NCI-H526 treated with DMSO at 0.1 percent for 48 hours (cell line): ENCODE data around the gene FGFR3.

Experiments
- DNase-seq: peaks from one replicate; lab custom pipeline; 2025; lab: John Stamatoyannopoulos, UW

FGFR3 gene

DNA sequence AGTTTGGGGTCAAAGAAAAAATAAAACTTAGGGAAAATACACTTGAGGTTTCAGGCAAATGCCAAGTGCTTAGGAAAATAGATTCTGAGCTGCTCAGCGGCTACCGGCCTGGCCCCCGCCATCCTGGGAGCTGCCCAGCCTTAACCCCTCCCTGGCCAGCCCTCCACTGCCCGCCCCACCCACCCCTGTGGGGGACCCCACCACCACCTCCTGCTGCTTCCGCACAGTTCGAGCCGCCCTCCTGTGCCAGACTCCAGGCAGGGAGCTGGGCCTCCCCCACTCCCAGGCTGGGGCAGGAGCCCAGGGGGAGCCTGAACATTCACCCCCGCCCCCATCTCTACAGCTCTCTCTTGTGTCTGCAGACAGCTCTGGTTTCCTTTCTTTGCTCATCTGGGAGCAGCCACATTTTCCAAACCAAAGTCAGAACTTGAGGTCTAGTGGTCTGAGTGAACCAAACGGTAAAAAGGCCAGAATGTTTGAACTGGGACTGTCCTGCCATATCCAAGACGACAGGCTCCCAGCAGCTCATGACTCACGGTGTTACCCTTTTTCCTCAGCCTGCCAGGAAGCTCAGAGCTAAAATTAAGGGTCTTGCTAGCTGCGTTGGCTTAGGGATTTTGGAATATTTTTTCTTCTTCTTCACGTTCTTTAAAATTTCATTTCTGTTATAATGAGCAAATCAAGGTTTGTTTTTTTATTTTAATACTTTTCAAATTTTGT lies 4.7 kb upstream of the FGFR3 start:
- DNase-seq = no peak

- no peak for DNase-seq
Measured at GRCh38 chr4:1789552-1789951, 3.5 kb upstream of the FGFR3 start.

- DNase-seq = no peak
Measured at GRCh38 chr4:1790005-1790404, 3.1 kb upstream of the FGFR3 start.

DNA sequence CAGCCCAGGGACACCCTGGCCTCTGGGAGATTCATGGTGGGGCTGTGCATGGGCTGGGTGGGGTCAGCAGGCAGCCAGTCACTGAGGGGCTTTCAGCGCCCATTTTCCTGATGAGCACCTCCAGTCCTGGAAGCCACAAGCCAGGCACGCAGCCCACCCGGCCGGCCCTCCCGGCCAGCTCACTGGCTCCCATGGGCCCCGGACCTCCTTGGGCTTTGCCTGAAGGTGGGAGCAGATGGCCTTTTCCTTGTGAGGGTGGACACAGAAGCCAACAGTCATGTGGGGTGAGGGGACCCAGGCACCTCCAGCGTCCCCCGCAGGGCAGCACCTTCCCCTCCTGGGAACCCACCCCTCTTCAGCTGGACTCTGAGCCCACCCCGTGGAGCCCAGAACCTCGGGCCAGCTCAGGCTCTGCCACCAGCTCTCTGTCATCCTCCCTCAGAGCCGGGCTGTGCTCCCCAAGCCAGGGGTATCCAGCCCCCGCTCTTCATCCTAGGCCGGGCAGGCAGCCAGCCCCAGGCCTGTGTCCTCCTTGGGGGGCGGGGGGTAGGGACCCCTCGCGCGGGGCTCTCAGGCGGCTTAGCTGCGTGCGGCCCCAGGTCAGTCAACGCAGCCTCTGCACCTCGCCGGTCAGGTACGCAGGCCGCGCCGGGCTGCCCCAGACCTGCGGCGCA lies 798 bp upstream of the FGFR3 start:
- DNase-seq = no peak

DNA sequence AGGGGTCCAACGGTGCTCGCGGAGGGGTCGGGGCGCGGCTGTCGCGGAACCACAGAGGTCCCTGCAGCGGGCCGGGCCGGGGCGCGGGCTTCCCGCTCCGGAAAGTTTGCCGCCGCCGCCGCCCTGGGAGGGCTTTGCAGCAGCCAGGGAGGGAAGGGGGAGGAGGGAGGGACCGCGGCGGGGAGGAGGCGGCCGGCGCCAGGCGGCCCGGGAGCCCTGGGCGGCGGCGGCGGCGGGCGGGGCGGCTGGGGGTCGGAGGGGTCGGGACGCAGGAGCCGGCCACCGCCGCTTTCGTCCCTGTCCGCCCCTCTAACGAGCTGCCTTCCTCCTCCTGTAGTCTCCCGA lies 375 bp downstream of the FGFR3 start:
- no peak for DNase-seq

GRCh38 chr4:1793940-1794808 lies 1.1 kb downstream of the FGFR3 start:
- no peak for DNase-seq

DNA sequence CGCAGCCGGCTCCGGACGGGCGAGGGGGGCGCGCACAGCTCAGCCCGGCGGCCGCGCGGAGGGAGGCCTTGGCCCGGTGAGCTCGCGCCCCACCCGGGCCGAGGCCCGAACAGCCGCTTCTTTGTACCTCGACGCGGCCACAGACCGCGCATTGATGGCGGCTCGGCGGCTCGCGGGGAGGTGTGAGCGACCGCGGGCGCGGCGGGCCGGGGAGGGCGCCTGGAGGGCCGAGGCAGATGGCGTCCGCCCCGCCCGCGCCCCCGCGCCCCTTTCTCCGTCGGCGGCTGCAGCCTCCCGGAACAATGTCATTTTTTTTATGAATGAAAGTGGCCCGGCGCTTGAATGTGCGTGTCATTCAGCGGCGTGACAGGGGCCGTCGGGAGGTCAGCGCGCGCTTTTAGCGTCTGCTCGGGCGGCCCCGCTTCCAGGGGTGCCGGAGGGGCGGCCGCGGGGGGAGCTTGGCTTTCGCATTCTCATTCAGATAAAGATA lies 1.8 kb downstream of the FGFR3 start:
- DNase-seq = no peak

- DNase-seq = no peak
Measured at GRCh38 chr4:1795299-1796195, 2.5 kb downstream of the FGFR3 start.

DNA sequence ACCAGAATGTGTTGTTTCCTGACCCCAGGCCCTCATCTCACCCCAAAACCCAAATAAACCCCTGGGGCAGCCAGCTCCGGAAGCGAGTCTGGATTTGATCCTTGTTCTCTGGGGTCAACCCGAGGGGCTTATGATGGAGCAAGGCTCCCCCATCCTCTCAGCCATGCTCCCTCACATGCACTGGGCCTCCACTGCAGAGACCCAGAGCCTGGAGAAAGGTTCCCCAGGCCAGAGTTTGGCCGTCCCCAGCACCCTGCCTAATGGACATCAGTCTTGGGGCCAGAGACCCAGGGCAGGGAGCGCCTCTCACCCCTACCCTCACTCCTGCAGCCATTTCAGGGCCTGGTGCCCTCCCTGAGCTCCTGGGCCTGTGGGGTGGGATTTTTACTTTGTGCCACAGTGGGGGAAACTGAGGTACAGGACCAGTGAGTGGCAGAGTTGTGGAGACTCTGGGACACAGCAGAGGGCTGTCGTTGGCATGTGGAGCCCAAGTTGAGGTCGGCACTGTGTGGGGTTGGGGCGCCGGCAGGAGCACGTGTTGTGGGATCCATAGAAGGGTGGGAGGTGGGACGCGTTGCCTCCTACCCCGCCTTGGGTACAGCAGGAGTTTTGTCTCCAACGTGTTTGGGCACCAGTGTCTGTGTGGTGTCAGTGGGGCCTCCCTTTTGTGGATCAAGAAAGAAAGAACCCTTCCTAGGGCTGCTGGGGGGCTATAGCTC lies 3.6 kb downstream of the FGFR3 start:
- DNase-seq = no peak

DNA sequence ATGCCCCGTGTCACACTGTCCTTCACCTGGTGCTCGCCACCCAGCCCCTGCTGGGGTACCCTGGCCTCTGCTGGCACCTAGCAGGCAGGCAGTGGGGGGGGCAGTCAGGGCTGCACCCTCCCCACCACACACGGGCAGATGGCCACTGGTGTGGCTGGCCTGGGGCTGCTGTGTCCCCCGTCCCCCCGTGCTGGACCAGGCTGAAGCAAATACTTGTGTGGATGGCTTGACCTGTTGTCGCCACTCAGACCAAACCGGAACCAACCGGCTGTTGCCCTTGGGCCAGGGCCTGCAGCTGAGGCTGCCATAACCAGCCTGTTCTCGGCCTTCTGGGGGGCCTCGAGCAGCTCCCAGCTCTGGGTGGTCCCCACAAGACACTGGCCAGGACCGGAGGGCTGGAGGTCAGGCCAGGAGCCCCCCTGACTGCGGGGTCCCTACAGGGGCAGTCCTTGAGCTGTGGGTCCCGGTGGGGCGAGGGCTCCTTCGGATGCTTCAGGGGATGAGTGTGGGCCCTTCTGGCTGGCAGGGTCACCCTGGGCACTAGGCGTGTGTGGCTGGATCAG lies 4.3 kb downstream of the FGFR3 start:
- DNase-seq = no peak

- no peak for DNase-seq
Measured at GRCh38 chr4:1797861-1798579, 4.9 kb downstream of the FGFR3 start.

DNA sequence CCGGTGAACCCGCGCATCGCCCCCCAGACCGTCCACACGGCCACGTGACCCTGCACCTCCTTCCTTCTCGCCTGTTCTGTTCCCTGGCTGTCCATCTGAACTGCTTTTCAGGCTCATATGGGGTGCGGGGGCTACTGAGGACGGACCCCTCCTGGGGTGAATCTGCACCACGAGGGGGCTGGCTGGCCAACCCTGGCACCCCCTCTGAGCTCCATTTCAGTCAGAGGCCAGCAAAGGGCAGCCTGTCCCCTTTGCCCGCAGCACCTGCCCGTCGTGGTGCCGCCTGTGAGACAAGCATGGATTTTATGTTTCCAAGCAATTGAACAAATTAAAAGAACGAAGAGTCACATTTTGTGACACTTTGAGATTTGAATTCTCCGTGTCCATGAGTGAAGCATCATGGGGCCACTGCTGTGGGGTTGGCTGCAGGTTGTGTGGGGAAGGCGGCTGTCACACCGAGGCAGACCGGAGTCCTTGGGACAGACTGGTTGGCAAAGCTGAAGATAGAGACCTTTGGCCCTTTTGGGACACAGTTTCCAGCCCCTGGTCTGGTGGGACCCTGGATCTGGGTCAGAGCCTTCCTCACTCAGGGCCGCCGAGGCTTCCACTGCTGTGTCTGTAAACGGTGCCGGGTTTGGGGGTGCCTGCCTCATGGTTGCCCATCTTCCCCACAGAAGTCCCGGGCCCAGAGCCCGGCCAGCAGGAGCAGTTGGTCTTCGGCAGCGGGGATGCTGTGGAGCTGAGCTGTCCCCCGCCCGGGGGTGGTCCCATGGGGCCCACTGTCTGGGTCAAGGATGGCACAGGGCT lies 5.7 kb downstream of the FGFR3 start:
- no peak for DNase-seq

- DNase-seq = no peak
Measured at GRCh38 chr4:1799387-1800375, 6.6 kb downstream of the FGFR3 start.

- DNase-seq = no peak
Measured at GRCh38 chr4:1800805-1801204, 7.7 kb downstream of the FGFR3 start.

DNA sequence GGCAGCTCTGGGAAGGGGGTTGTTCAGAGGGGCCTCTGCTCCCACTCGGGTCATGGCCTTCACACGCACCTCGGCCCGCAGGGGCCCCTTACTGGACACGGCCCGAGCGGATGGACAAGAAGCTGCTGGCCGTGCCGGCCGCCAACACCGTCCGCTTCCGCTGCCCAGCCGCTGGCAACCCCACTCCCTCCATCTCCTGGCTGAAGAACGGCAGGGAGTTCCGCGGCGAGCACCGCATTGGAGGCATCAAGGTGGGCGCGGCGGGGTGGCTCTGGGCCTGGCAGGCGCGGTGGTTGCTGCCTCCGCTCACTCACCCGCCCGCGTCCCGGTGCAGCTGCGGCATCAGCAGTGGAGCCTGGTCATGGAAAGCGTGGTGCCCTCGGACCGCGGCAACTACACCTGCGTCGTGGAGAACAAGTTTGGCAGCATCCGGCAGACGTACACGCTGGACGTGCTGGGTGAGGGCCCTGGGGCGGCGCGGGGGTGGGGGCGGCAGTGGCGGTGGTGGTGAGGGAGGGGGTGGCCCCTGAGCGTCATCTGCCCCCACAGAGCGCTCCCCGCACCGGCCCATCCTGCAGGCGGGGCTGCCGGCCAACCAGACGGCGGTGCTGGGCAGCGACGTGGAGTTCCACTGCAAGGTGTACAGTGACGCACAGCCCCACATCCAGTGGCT lies 8.3 kb downstream of the FGFR3 start:
- no peak for DNase-seq

DNA sequence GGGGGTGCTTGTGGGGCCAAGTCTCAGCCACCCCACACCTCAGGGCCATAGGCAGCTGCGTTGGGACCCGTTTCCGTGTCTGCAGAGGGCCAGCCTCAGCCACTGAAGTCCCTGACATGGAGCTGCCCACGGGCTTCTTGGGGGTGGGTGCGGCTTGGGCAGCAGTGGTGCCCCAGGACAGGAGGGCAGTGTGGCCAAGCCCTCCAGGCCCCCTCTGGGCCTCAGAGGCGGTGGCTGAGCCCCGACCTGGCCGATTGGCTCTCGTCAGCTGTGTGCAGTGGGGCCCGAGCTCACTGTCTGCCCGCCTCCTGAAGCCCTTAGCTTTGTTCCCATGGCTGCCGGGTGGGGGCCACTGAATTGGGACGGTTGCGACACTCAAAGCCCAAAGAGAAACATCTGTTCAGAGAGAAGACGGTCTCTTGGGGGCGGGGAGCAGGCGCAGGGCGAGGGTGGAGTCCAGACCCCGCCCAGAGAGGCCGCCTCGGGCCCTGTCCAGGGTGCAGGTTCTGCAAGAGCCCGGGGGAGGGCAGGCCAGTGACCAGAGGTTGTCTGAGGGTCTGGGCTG lies 9.1 kb downstream of the FGFR3 start:
- DNase-seq = no peak
